ENCODE measurements around the gene SFT2D1. TPM values are rescaled to one million over a fixed set of nuclear protein-coding genes. Genes with fewer than 3 reads are reported as not detected.

SFT2D1 gene
- total RNA-seq, 1 experiment from 2014 or later: 65.6 TPM

DNA sequence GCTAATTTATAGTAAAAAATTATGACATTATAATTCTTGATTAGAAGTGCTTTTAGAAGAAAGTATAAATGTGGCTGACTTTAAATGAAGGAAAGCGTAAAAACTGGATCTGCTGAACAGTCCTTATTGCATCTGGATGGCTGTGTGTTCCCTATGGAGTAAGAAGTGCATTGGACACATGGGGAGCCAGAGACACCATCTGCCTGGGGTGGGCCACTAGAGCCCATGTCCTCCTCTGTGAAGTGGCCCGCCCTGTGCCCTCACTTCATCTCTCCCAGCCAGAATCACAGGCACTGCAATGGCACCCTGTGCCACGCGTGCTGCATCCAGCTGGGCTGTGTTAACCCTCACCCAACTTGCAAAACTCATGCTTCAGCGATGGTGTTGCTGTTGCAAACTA is 13.2 kb upstream of the SFT2D1 start:
- Histone ChIP-seq H3K9ac (ENCODE audit: low read length) (no peak overlapping the region), H3K79me2 (ENCODE audit: insufficient read depth, low read length) (no peaks in the 10 kb centered on the region), H3K27me3 (ENCODE audit: insufficient read depth, low read length) (peaks cover 9% of the 10 kb centered on the region), H3K4me1 (ENCODE audit: control insufficient read depth in 1 of 2, insufficient read depth in 2 of 2, low read length in 2 of 2) (no peaks in the 10 kb centered on the region), H3K36me3 (ENCODE audit: control insufficient read depth in 1 of 2, insufficient read depth in 2 of 2, low read length in 2 of 2) (no peaks in the 10 kb centered on the region), H3K27ac (ENCODE audit: low read depth, low read length) (no peak overlapping the region), H3K4me3 (replicated peaks in 1 of 2; ENCODE audit: low read depth in 1 of 2, low read length in 2 of 2) (no peak overlapping the region), H3K4me2 (ENCODE audit: low read length) (no peak overlapping the region), H2AFZ (ENCODE audit: low read depth, low read length, poor library complexity, severe bottlenecking) (no peak overlapping the region), H4K20me1 (ENCODE audit: insufficient read depth) (no peaks in the 10 kb centered on the region), H3K9me3 (ENCODE audit: control insufficient read depth in 1 of 2, insufficient read depth in 1 of 2, low read depth in 1 of 2, low read length in 2 of 2) (no peaks in the 10 kb centered on the region), H3K9me2 (ENCODE audit: insufficient read depth) (no peaks in the 10 kb centered on the region)
- ATAC-seq (no peak), DNase-seq (ENCODE audit: low read depth, low spot score) (no peak)
- CTCF ChIA-PET: interaction anchor here (0.8 kb wide), 1 partner anchor 26 kb away, joined by 3 read pairs; no protein-coding TSS in a partner anchor
- POLR2A ChIA-PET: no interaction called here
- no TSS peak for BruUV-seq (replicated peaks)
- intact Hi-C loops (cut with micrococcal nuclease): no loop called here
- RAD21 ChIA-PET (ENCODE audit: low non-redundant PET in 1 of 2, low total read pairs in 2 of 2, uncharacterized antibody in 2 of 2, unreplicated experiment in 2 of 2): no interaction called here
- TF ChIP-seq EGR1 (IDR thresholded peaks at IDR 0.05; ENCODE audit: low read depth) (no peak), ZBTB33 (IDR thresholded peaks at IDR 0.05; ENCODE audit: extremely low read depth, insufficient replicate concordance, low read length) (no peak), EZH2 (IDR thresholded peaks at IDR 0.05) (no peak), FOSL1 (IDR thresholded peaks at IDR 0.05; ENCODE audit: low read depth) (no peak), ELF1 (IDR thresholded peaks at IDR 0.05; ENCODE audit: borderline replicate concordance, low read depth) (no peak), ZNF274 (IDR thresholded peaks at IDR 0.05; ENCODE audit: low read depth, low read length) (no peak), CBX3 (IDR thresholded peaks at IDR 0.05; ENCODE audit: low read depth) (no peak), YY1 (IDR thresholded peaks at IDR 0.05; ENCODE audit: extremely low read depth, insufficient replicate concordance, low read depth, low read length) (no peak), ZFX (IDR thresholded peaks at IDR 0.05) (no peak), SP1 (IDR thresholded peaks at IDR 0.05; ENCODE audit: low read depth) (no peak), EZH2phosphoT487 (IDR thresholded peaks at IDR 0.05; ENCODE audit: borderline replicate concordance) (no peak), RAD21 (IDR thresholded peaks at IDR 0.05; ENCODE audit: low read depth) (no peak), SIN3A (IDR thresholded peaks at IDR 0.05; ENCODE audit: low read depth) (no peak), TCF7L2 (IDR thresholded peaks at IDR 0.05; ENCODE audit: borderline replicate concordance, extremely low read depth, insufficient read depth, insufficient read length) (no peak), SRF (IDR thresholded peaks at IDR 0.05; ENCODE audit: low read depth) (no peak), JUND (IDR thresholded peaks at IDR 0.05) (no peak), REST (IDR thresholded peaks at IDR 0.05; ENCODE audit: low read depth) (no peak), CEBPB (IDR thresholded peaks at IDR 0.05; ENCODE audit: low read depth) (no peak)
- TF ChIP-seq, protein P1, sequence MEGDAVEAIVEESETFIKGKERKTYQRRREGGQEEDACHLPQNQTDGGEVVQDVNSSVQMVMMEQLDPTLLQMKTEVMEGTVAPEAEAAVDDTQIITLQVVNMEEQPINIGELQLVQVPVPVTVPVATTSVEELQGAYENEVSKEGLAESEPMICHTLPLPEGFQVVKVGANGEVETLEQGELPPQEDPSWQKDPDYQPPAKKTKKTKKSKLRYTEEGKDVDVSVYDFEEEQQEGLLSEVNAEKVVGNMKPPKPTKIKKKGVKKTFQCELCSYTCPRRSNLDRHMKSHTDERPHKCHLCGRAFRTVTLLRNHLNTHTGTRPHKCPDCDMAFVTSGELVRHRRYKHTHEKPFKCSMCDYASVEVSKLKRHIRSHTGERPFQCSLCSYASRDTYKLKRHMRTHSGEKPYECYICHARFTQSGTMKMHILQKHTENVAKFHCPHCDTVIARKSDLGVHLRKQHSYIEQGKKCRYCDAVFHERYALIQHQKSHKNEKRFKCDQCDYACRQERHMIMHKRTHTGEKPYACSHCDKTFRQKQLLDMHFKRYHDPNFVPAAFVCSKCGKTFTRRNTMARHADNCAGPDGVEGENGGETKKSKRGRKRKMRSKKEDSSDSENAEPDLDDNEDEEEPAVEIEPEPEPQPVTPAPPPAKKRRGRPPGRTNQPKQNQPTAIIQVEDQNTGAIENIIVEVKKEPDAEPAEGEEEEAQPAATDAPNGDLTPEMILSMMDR (IDR thresholded peaks at IDR 0.05 in 2 of 3, conservative IDR thresholded peaks at IDR 0.05 in 1 of 3; ENCODE audit: borderline replicate concordance in 1 of 3, insufficient read depth in 1 of 3, low read depth in 2 of 3, low read length in 2 of 3): no peak
- TF ChIP-seq, protein P2, sequence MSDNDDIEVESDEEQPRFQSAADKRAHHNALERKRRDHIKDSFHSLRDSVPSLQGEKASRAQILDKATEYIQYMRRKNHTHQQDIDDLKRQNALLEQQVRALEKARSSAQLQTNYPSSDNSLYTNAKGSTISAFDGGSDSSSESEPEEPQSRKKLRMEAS (IDR thresholded peaks at IDR 0.05): no peak

All from HCT116 (cell line).